Measurements from ENCODE around the gene DTX1. TPM values are rescaled to one million over a fixed set of nuclear protein-coding genes. Genes with fewer than 3 reads are reported as not detected.

DTX1 gene
- total and polyA plus RNA-seq, 7 donors: 0.49 to 2.4 (median 0.75) TPM

DNA sequence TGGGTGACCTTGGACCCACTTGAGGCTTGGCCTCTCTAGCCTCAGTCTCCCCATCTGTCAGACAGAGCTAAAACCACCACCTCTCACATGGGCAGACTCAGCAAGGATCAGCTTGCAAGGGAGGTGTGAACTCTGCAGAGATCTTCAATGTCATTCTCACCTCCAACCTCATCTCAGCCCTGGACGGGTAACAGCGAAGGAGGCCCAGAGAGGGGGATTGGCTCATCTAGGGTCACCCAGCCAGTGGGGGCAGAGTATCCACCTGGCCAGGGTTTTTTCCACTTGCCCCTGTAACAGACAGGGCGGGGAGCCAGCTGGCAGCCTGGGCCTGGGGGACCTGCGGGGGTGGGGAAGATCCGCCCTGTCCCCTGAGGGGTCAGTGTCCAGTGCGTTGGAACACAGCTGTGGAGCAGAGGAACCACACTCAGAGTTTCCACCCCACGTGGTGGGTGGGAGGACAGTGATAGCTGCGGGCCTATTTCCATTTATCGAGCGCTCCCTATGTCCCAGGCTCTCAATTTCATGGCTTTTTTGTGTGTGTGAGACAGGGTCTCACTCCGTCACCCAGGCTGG, 27.4 kb downstream of the DTX1 start:
- ATAC-seq (peak in 3 of 4 donors; percentile 39 to 76 (median 49)), DNase-seq (peak; percentile 62 to 86)
- intact Hi-C loops (cut with DNase I): no loop called here
- Histone ChIP-seq H3K36me3 (ENCODE audit: insufficient read depth in 1 of 2, low read depth in 1 of 2) (no peaks in the 10 kb centered on the region), H3K27ac (no peak overlapping the region), H3K4me1 (no peaks in the 10 kb centered on the region), H3K9me3 (no peaks in the 10 kb centered on the region), H3K4me3 (no peak overlapping the region), H3K27me3 (ENCODE audit: insufficient read depth in 3 of 3, low read length in 2 of 3) (peaks cover 0 to 31% (median 13%) of the 10 kb centered on the region in 3 donors)
- 48 to 54% (median 51%) methylated on average over 11 of the region's 11 CpGs for WGBS, 3 donors
- TF ChIP-seq, protein P1, sequence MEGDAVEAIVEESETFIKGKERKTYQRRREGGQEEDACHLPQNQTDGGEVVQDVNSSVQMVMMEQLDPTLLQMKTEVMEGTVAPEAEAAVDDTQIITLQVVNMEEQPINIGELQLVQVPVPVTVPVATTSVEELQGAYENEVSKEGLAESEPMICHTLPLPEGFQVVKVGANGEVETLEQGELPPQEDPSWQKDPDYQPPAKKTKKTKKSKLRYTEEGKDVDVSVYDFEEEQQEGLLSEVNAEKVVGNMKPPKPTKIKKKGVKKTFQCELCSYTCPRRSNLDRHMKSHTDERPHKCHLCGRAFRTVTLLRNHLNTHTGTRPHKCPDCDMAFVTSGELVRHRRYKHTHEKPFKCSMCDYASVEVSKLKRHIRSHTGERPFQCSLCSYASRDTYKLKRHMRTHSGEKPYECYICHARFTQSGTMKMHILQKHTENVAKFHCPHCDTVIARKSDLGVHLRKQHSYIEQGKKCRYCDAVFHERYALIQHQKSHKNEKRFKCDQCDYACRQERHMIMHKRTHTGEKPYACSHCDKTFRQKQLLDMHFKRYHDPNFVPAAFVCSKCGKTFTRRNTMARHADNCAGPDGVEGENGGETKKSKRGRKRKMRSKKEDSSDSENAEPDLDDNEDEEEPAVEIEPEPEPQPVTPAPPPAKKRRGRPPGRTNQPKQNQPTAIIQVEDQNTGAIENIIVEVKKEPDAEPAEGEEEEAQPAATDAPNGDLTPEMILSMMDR (IDR thresholded peaks at IDR 0.05): no peak

DNA sequence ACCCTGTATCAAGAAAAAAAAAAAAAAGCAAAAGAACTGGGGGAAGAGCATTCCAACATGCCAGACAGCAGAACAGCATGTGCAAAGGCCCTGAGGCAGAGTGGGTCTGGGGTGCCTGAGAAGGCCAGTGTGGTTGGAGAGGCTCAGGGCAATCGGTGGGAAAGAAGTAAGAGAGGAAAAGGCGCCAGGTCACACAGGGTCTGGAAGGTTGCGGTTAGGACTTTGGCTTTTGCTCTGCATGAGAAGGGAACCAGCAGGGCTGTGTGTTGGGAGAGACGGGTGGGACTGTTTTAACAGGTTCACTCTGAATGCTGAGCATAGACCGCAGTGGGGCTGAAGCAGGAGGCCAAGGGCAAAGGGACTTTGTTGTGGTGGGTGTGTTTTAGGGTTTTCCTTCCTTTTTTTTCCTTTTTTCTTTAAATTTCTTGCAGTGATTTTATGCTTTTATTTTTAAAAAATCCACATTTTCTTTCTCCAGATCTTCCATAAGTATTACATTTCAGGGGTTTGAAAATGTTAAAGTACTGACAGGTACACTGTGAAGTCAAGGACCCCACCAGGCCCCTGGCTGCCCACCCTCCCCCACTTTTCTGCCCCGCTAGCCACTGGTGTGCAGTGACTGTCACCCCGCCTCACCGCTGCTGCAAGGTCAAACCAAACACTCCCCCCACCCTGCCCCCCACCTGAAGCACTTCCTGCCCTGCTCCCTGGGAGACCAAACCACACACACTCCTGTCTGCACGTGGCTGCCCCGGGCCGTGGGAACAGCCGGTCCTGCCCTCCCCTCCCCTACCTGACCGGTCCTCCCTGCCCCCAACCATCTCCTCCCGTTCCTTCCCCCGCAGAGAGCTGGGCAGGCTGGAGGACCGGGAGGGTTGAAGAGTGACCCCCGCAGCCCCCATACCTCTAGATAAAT, 30.0 kb downstream of the DTX1 start:
- ATAC-seq (no peak), DNase-seq (no peak)
- H3K36me3 ChIP-seq (ENCODE audit: insufficient read depth in 1 of 2, low read depth in 1 of 2): no peaks in the 10 kb centered on the region
- no peaks in the 10 kb centered on the region for H3K4me1 ChIP-seq
- intact Hi-C loops (cut with DNase I): no loop called here
- 33 to 40% (median 35%) methylated on average over 17 of the region's 17 CpGs for WGBS, 3 donors
- H3K27me3 ChIP-seq (ENCODE audit: insufficient read depth in 3 of 3, low read length in 2 of 3): peaks cover 0 to 41% (median 7%) of the 10 kb centered on the region in 3 donors
- H3K4me3 ChIP-seq: no peak overlapping the region
- TF ChIP-seq, protein P1 (IDR thresholded peaks at IDR 0.05): no peak
- H3K27ac ChIP-seq: no peak overlapping the region
- no peaks in the 10 kb centered on the region for H3K9me3 ChIP-seq

DNA sequence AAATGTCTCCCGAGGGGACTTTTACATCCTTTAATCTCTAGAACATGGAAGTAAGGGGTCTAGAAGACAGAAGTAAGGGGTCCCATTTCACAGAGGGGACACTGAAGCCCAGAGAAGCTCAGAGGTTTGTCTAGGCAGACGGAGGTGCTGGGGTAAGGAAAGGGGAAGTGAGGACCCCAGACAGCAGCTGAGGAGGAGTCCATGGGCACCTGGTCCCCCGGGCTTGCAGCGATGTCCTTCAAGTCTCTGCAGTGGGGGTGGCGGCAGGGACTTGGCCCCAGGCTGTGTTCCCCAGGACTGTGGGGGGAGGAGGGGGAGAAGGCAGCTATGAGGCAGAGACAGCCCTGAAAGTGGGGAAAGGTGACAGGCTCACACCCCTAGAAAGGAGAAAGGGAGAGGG, 30.7 kb downstream of the DTX1 start:
- Histone ChIP-seq H3K36me3 (ENCODE audit: insufficient read depth in 1 of 2, low read depth in 1 of 2) (no peaks in the 10 kb centered on the region), H3K27ac (no peak overlapping the region), H3K4me3 (no peak overlapping the region), H3K9me3 (no peaks in the 10 kb centered on the region), H3K27me3 (ENCODE audit: insufficient read depth in 3 of 3, low read length in 2 of 3) (peaks cover 0 to 43% (median 7%) of the 10 kb centered on the region in 3 donors), H3K4me1 (no peaks in the 10 kb centered on the region)
- TF ChIP-seq, protein P1 (IDR thresholded peaks at IDR 0.05): no peak
- 50 to 59% (median 55%) methylated on average over 5 of the region's 5 CpGs for WGBS, 3 donors
- DNase-seq (no peak), ATAC-seq (no peak)
- intact Hi-C loops (cut with DNase I): no loop called here

DNA sequence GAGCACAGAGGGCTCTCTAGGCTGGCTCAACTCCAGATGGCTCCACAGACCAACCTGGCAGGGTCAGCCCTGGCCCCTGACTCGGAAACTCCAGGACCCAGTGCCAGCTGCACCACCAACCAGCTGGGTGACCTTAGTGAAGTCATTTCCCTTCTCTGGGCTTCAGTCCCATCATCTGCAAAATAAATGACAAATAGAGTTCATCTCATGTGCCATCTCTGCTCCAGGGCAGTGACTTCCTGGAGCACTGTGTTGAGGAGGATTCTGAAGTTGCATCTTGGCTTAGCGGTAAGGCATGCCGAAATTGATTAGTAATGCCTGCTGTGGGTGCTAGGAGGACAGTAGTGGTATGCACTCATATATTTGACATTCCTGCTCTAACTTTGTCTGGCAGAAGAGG, 31.5 kb downstream of the DTX1 start:
- Histone ChIP-seq H3K9me3 (no peaks in the 10 kb centered on the region), H3K27me3 (ENCODE audit: insufficient read depth in 3 of 3, low read length in 2 of 3) (peaks cover 0 to 47% (median 10%) of the 10 kb centered on the region in 3 donors), H3K4me1 (no peaks in the 10 kb centered on the region), H3K27ac (no peak overlapping the region), H3K36me3 (ENCODE audit: insufficient read depth in 1 of 2, low read depth in 1 of 2) (no peaks in the 10 kb centered on the region), H3K4me3 (no peak overlapping the region)
- DNase-seq (no peak), ATAC-seq (no peak)
- WGBS, 3 donors: 67 to 74% (median 68%) methylated on average over 3 of the region's 3 CpGs
- intact Hi-C loops (cut with DNase I): no loop called here
- TF ChIP-seq, protein P1 (IDR thresholded peaks at IDR 0.05): no peak

Data from psoas muscle (tissue), 8 donors.